NOMO-1 treated with DMSO at 0.1 percent for 48 hours (cell line): Measurements from ENCODE around the gene TENM3.

Experiments
- DNase-seq: peaks from one replicate; lab custom pipeline; 2025; ENCODE audit not compliant: unreplicated experiment; lab: John Stamatoyannopoulos, UW

TENM3 gene

GRCh38 chr4:182391111-182391684 is 148.0 kb downstream of the TENM3 start:
- DNase-seq = no peak

DNA sequence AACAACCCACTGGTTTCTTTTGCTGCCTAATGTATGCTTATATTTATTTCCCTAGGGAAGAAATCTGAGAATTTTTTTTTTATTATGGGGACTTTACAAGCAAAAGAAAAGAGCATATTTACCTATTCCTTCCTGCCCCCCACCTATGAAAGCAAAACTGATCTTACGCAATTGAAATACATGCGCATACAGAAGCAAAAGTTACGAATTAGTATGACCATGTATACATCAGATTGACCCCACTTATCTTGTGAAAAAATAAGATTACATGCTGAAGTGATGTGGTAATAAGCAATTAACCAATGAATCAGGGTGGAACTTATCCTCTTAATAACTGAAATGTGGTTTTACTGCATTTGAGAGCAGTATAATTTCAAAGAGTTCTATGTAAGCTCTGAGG is 151.0 kb downstream of the TENM3 start:
- DNase-seq = no peak

GRCh38 chr4:182400081-182400480 is 156.9 kb downstream of the TENM3 start:
- DNase-seq = no peak

DNA sequence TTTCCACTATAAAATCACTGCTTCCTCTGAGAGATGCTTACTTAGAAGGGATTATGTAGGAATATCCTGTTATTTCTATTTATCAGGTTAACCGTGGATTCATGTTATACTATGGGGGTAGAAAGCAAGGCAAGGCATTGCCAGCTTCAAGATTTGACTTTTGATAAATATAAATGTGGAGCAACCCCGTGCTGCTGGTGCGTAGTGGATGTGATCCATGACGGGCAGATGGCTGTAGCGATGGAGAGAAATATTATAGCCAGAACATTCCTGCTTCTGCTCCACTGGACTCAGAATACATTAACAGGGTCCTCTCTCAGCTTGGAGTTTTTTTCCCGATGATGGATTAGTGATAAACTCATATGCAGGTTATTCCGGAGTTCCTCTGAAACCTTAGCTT is 157.6 kb downstream of the TENM3 start:
- DNase-seq = no peak

DNA sequence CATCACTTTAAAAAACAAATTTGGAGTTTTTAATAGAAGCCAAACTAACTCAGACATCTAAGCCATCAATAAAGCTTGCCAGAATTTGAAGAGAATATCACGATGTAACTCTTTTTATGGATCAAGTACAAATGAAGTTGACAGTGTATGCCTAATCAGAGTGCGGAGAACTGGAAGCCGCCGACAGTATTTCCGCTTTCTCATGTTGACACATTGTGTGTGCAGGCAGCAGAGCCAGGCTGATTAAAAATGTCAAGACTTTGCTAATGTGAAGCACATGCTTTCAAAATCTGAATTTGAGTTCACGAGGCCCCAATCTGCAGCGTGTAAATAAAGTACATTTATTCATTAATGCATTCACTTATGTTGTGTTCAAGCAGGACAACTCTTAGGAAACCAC is 161.2 kb downstream of the TENM3 start:
- no peak for DNase-seq

DNA sequence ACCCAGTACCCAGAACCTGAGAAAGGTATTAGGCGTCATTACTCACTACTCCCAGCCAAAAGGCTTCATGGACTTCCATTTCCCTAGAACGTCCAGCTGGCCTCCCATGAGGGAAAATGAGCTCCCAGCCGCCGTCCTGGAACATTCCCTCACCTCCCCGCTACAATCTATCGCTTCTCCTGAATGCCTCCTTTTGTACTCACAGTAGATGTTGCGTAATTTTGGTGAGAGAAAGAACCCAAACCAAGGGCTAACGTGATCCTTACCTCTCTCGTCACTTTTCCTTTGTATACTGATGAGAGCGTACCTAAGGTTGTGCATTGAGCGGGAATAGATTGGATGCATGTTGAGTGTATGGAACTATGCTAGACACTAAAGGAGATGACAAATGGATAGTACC is 161.9 kb downstream of the TENM3 start:
- no peak for DNase-seq

DNA sequence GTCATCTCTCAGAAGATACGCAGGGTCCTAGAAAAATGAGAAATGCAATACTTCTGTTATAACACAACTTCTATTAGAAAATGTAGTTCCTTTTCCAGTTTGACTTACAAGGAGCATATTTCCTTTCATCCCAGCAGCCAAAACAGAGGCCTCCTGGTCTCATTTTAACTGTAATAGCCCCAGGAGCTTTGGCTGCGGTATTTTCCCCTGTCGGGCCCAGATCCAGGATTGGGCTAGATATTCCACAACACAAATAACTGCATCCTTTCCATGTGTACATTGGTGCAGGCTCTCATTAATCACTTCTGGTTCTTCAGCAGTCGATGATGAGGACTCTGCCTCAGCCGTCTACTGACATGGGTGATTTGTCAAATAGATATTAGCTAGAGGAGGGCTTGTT is 166.1 kb downstream of the TENM3 start:
- DNase-seq = no peak

GRCh38 chr4:182411391-182411790 is 168.2 kb downstream of the TENM3 start:
- DNase-seq = no peak

DNA sequence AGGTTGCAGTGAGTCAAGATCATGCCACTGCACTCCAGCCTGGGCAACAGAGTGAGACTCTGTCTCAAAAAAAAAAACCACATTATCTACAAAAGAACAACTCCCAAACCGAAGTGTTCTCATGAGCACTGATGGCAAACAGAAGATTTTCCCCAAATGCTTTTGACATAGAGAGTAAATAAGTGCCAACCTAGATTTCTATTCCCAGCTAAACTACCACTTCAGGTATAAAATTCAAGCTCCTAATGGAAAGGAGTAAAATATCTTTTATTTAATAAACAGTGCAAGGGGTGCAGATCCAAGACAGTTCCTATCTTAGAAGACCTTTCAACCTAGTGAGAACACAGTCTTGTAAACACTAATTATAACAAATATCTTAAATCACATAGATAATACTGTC is 170.3 kb downstream of the TENM3 start:
- no peak for DNase-seq

DNA sequence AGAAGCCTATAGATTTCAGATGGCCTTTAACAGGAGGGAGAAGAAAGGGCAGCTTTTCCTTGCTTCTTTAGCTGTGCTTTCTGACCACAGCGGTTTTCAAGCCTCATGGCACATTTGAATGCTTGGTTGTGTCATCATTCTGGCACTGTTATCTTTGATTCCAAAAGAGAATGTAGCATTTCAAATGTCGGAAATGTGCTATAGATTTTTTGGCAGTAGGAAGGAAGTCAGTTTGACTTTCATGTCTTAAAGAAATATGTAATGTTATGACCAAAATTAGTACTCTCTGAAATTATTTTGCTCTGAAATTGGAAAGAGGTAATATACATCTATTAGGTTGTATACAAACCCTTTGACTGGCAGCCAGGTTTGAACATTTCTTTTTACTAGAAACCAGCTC is 171.9 kb downstream of the TENM3 start:
- DNase-seq = no peak

- DNase-seq = no peak
Measured at GRCh38 chr4:182416067-182416466, 172.9 kb downstream of the TENM3 start.

DNA sequence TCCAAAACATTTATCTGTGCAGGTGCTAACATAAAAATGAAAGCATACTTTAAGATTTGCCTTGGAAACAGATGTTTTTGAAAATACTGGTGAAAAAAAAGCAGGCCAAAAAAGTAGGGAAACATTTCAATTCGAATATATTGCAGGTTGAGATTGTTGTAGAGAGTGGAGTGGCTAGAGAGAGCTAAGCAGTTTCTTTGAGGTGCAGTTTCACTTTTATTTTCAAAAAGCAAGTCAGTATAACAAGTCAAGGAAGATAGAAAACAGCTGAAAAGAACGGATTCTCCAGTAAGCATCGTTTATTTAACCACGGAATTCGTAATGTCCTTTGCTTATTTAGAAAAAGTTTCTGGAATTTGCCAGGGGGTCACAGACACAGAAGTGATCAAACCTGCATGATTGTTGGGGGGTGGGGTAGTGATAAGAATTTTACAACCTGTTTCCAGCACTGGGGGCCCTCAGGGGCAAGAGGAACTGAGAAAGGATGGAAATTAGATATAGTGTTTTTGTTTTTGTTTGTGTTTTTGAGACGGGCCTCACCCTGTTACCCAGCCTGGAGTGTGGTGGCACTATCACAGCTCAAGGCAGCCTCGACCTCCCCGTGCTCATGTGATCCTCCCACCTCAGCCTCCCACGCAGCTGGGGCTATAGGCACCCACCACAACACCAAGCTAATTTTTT is 175.0 kb downstream of the TENM3 start:
- DNase-seq = no peak

GRCh38 chr4:182420189-182420588 is 177.0 kb downstream of the TENM3 start:
- DNase-seq = no peak

DNA sequence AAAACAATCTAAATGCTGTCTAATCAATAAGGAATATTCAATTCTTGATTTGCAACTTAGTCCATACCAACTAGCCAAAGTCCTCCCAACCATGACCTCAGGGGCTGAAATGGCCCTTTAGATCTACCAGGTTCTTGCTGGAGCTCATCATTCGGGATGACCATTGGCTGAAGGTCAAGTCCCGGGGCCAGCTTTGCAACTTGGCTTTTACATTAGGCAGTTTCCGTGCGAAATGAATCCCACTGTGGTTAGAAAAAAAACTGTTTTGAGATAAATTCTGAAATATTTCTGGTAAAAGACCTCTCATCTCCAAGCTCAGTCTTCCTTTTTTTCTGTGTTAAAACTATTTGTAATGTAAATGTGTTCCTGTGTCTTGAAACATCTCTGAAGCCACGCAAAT is 178.6 kb downstream of the TENM3 start:
- no peak for DNase-seq

GRCh38 chr4:182425302-182425701 is 182.1 kb downstream of the TENM3 start:
- DNase-seq = no peak

GRCh38 chr4:182426901-182427300 is 183.7 kb downstream of the TENM3 start:
- DNase-seq = no peak

- DNase-seq = no peak
Measured at GRCh38 chr4:182427554-182427953, 184.4 kb downstream of the TENM3 start.

GRCh38 chr4:182429896-182430295 is 186.7 kb downstream of the TENM3 start:
- DNase-seq = no peak

DNA sequence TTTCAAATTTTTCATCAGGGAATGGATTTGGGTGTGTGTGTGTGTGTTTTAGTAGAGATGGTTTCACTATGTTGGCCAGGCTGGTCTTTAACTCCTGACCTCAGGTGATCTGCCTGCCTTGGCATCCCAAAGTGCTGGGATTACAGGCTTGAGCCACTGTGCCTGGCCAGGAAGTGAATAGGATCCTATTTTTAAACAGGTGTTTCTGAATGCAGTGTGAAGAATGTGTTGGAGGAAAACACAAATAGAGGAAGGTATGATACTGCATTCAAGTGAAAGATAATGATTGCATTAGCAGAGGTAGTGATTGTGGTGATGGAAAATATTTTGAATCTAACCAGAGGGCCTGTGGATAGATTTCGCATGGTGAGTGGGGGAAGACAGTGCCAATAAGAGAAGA is 189.6 kb downstream of the TENM3 start:
- no peak for DNase-seq

DNA sequence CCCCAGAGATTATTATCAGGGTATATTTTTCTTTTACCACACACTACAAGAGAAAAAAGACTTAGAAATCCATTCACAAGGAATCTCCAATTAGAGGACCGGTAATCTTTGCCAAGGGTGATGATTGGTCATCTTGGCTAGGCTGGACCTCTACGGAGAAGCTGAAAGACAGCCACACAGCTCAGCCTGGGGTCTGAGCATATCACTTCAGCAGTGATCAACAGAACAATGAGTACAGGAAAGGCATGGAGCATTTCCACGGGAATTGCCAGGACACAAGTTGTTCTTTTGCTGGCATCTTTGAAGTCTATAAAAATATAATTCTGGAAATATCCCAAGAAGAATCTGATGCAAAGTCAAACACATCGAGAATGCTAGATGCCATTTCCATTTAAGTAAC is 191.5 kb downstream of the TENM3 start:
- DNase-seq = no peak

- DNase-seq = no peak
Measured at GRCh38 chr4:182435401-182435800, 192.2 kb downstream of the TENM3 start.

DNA sequence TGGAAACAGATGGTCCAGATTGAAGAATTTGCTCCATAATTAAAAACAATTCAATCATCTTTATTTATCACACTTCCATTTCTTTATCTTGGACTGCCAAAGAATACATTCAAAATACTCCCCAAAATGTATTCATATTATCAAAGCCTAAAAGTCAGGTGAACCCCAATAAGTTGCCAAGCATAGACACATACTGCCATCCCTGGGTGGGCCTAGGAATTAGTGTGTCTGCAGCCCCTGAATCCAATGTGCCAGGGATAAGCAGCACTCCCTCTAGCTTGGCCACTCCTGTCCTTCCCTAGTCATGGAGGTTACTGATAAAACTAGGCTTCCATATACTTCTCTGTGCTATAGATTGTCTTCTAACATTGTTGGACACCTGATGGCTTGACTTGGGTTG is 199.9 kb downstream of the TENM3 start:
- DNase-seq = no peak

GRCh38 chr4:182447767-182448280 is 204.6 kb downstream of the TENM3 start:
- DNase-seq = no peak
